Measurements from ENCODE around the gene CCDC188. TPM values are rescaled to one million over a fixed set of nuclear protein-coding genes. Genes with fewer than 3 reads are reported as not detected.

Gene CCDC188
- total and polyA plus RNA-seq, 2 donors (not counting 1 experiment from before 2014, with no cell fraction given): not detected

- Mint-ChIP-seq H3K27me3 (no peaks in the 10 kb centered on the region), H3K9me3 (ENCODE audit: insufficient read depth) (no peaks in the 10 kb centered on the region), H3K4me3 (no peak overlapping the region), H3K27ac (no peak overlapping the region), H3K4me1 (no peaks in the 10 kb centered on the region)
- H3K4me1 ChIP-seq (ENCODE audit: control insufficient read depth in 2 of 2, insufficient read depth in 2 of 2, low read length in 2 of 2): no peaks in the 10 kb centered on the region
- no peak overlapping the region for H3K9ac ChIP-seq (ENCODE audit: low read length)
- H3K27me3 ChIP-seq (replicated peaks in 1 of 4; ENCODE audit: control extremely low read depth in 1 of 4, control insufficient read depth in 3 of 4, insufficient read depth in 4 of 4, low read length in 3 of 4): no peaks in the 10 kb centered on the region
- DNase-seq (no peak), ATAC-seq (ENCODE audit: low read depth) (no peak)
- H3K27ac ChIP-seq (ENCODE audit: low read length in 2 of 2): no peak overlapping the region
- no peak for TF ChIP-seq CTCF (IDR thresholded peaks at IDR 0.05)
- no peak for TF ChIP-seq EZH2 (IDR thresholded peaks at IDR 0.05; ENCODE audit: borderline replicate concordance, insufficient read depth, low read depth, low read length, poor library complexity, severe bottlenecking)
- H3K79me2 ChIP-seq (ENCODE audit: control insufficient read depth, insufficient read depth, low read length): no peaks in the 10 kb centered on the region
- ChIA-PET POLR2A (no interaction called here), CTCF (no interaction called here)
- H3K4me2 ChIP-seq (replicated peaks; ENCODE audit: low read depth, low read length, poor library complexity, severe bottlenecking): no peak overlapping the region
- H3K36me3 ChIP-seq (replicated peaks in 1 of 2; ENCODE audit: control extremely low read depth in 1 of 2, control insufficient read depth in 1 of 2, extremely low read depth in 1 of 2, insufficient read depth in 2 of 2, low read length in 1 of 2): no peaks in the 10 kb centered on the region
- WGBS (ENCODE audit: insufficient coverage): 80% methylated on average over 13 of the region's 14 CpGs
- no peaks in the 10 kb centered on the region for H4K20me1 ChIP-seq (ENCODE audit: control insufficient read depth, insufficient read depth, low read length, poor library complexity, severe bottlenecking)
- no peaks in the 10 kb centered on the region for H3K9me3 ChIP-seq (ENCODE audit: control extremely low read depth in 1 of 3, control insufficient read depth in 2 of 3, insufficient read depth in 1 of 3, low read length in 2 of 3)
- H3K4me3 ChIP-seq (ENCODE audit: control extremely low read depth in 1 of 5, extremely low read depth in 1 of 5, insufficient read depth in 1 of 5, low read depth in 2 of 5, low read length in 4 of 5): no peak overlapping the region
- intact Hi-C loops (cut with micrococcal nuclease): no loop called here
- no peak overlapping the region for H2AFZ ChIP-seq (ENCODE audit: insufficient read depth, low read depth, low read length, poor library complexity, severe bottlenecking)
These were observed 36.2 kb upstream of the CCDC188 start for GRCh38 chr22:20186871-20187546.

- H3K27me3 ChIP-seq (replicated peaks in 1 of 4; ENCODE audit: control extremely low read depth in 1 of 4, control insufficient read depth in 3 of 4, insufficient read depth in 4 of 4, low read length in 3 of 4): no peaks in the 10 kb centered on the region
- H3K79me2 ChIP-seq (ENCODE audit: control insufficient read depth, insufficient read depth, low read length): no peaks in the 10 kb centered on the region
- 90% methylated on average over 9 of the region's 10 CpGs for WGBS (ENCODE audit: insufficient coverage)
- H4K20me1 ChIP-seq (ENCODE audit: control insufficient read depth, insufficient read depth, low read length, poor library complexity, severe bottlenecking): no peaks in the 10 kb centered on the region
- ATAC-seq (ENCODE audit: low read depth) (no peak), DNase-seq (no peak)
- ChIA-PET CTCF (no interaction called here), POLR2A (no interaction called here)
- no peaks in the 10 kb centered on the region for H3K4me1 ChIP-seq (ENCODE audit: control insufficient read depth in 2 of 2, insufficient read depth in 2 of 2, low read length in 2 of 2)
- H3K9me3 ChIP-seq (ENCODE audit: control extremely low read depth in 1 of 3, control insufficient read depth in 2 of 3, insufficient read depth in 1 of 3, low read length in 2 of 3): no peaks in the 10 kb centered on the region
- no peaks in the 10 kb centered on the region for H3K36me3 ChIP-seq (replicated peaks in 1 of 2; ENCODE audit: control extremely low read depth in 1 of 2, control insufficient read depth in 1 of 2, extremely low read depth in 1 of 2, insufficient read depth in 2 of 2, low read length in 1 of 2)
- intact Hi-C loops (cut with micrococcal nuclease): no loop called here
- H2AFZ ChIP-seq (ENCODE audit: insufficient read depth, low read depth, low read length, poor library complexity, severe bottlenecking): no peak overlapping the region
- H3K4me2 ChIP-seq (replicated peaks; ENCODE audit: low read depth, low read length, poor library complexity, severe bottlenecking): no peak overlapping the region
- H3K27ac ChIP-seq (ENCODE audit: low read length in 2 of 2): no peak overlapping the region
- no peak overlapping the region for H3K4me3 ChIP-seq (ENCODE audit: control extremely low read depth in 1 of 5, extremely low read depth in 1 of 5, insufficient read depth in 1 of 5, low read depth in 2 of 5, low read length in 4 of 5)
- H3K9me3 Mint-ChIP-seq (ENCODE audit: insufficient read depth): no peaks in the 10 kb centered on the region
- TF ChIP-seq CTCF (IDR thresholded peaks at IDR 0.05) (no peak), EZH2 (IDR thresholded peaks at IDR 0.05; ENCODE audit: borderline replicate concordance, insufficient read depth, low read depth, low read length, poor library complexity, severe bottlenecking) (no peak)
- H3K4me3 Mint-ChIP-seq: no peak overlapping the region
- no peaks in the 10 kb centered on the region for H3K27me3 Mint-ChIP-seq
- no peaks in the 10 kb centered on the region for H3K4me1 Mint-ChIP-seq
- no peak overlapping the region for H3K27ac Mint-ChIP-seq
- no peak overlapping the region for H3K9ac ChIP-seq (ENCODE audit: low read length)
These were observed 35.5 kb upstream of the CCDC188 start for GRCh38 chr22:20186183-20186870.
